Glutamatergic neuron (in vitro differentiated cells): ENCODE data around the gene RNF212. TPM values are rescaled to one million over a fixed set of nuclear protein-coding genes. Genes with fewer than 3 reads are reported as not detected.
"Not testable (repeated sequence)": the region's sequence is repeated elsewhere in the genome, so short reads cannot be mapped to it uniquely, and the experiment has no call there.

Source experiments
- DNase-seq: peaks from one replicate; pipeline ENCODE4 v3.0.0; 2022
- H3K27ac Mint-ChIP-seq: one replicate; pipeline ENCODE4 v1.8.0; 2020; ENCODE audit warnings: mild to moderate bottlenecking, mixed read lengths, inconsistent platforms; ENCODE audit not compliant: unreplicated experiment
- H3K27me3 Mint-ChIP-seq: one replicate; pipeline ENCODE4 v1.8.0; 2020; ENCODE audit warnings: mild to moderate bottlenecking, moderate library complexity, mixed read lengths, inconsistent platforms; ENCODE audit not compliant: unreplicated experiment
- H3K36me3 Mint-ChIP-seq: one replicate; pipeline ENCODE4 v1.8.0; 2020; ENCODE audit warnings: mild to moderate bottlenecking, mixed read lengths, inconsistent platforms; ENCODE audit not compliant: unreplicated experiment
- H3K4me1 Mint-ChIP-seq: one replicate; pipeline ENCODE4 v1.8.0; 2020; ENCODE audit warnings: mild to moderate bottlenecking, low read depth, mixed read lengths, inconsistent platforms; ENCODE audit not compliant: unreplicated experiment
- H3K4me3 Mint-ChIP-seq: one replicate; pipeline ENCODE4 v1.8.0; 2020; ENCODE audit warnings: mild to moderate bottlenecking, mixed read lengths, inconsistent platforms; ENCODE audit not compliant: unreplicated experiment
- H3K9me3 Mint-ChIP-seq: one replicate; pipeline ENCODE4 v1.8.0; 2020; ENCODE audit warnings: mild to moderate bottlenecking, moderate library complexity, mixed read lengths, inconsistent platforms; ENCODE audit not compliant: unreplicated experiment
- total RNA-seq: library from RNA; stranded (reverse); fragmentation: NEBNext Ultra II Directional; extraction: Animal tissue kit (Norgen Biotek cat#: 25700); gene quantifications from one replicate; pipeline ENCODE4 v1.2.1, GENCODE V29; 2021; ENCODE audit not compliant: unreplicated experiment
- TF ChIP-seq, protein P1 (sequence below): fragments of 200-600 bp; sonication (generic); IDR thresholded peaks from one replicate; pipeline ENCODE4 v1.5.0; 2021; ENCODE audit not compliant: partially characterized antibody, unreplicated experiment

RNF212 gene
- total RNA-seq, 1 donor from 2014 or later: 11.1 TPM

DNA sequence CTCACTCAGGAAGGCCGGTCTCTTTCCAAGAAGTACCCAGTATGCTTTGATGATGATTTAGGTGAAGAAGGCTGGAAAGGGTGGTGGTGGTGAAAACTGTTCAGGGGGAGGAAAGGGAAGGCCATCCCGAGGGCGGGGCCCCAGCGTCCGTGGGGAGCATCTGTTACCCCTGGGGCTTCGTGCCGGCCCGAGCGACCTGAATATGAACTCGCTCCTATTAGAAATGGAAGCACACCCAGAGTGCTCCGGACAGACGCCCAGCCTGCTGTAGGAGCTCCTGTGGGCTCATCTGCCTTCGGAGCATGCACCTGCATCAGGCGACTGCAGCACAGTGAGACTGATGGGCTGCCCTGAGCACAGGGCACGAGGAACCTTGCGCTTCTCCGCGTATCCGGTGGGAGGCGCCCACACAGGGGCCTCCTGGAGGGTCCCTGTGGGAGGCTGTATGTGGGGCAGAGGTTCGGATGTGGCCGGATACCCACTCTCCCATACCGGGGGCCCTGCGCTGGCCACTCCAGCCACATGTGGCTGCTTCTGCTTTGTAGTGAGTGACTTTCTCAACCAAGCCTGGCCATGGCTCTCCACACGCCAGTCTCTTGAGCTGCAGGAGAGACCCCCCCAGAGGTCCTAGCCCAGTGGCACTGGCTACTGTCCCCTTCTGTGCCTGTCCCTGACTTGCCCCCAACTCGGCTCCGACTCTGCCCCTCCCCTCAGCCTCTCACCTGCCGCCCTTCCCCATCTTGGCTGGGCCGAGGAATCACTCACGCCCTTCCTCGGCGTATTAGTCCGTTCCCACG, 65.2 kb downstream of the RNF212 start:
- Mint-ChIP-seq H3K4me3 (no peak overlapping the region), H3K27ac (no peak overlapping the region), H3K27me3 (peaks cover 18% of the 10 kb centered on the region), H3K4me1 (no peaks in the 10 kb centered on the region), H3K9me3 (peaks cover 7% of the 10 kb centered on the region), H3K36me3 (peaks cover 9% of the 10 kb centered on the region)
- TF ChIP-seq, protein P1, sequence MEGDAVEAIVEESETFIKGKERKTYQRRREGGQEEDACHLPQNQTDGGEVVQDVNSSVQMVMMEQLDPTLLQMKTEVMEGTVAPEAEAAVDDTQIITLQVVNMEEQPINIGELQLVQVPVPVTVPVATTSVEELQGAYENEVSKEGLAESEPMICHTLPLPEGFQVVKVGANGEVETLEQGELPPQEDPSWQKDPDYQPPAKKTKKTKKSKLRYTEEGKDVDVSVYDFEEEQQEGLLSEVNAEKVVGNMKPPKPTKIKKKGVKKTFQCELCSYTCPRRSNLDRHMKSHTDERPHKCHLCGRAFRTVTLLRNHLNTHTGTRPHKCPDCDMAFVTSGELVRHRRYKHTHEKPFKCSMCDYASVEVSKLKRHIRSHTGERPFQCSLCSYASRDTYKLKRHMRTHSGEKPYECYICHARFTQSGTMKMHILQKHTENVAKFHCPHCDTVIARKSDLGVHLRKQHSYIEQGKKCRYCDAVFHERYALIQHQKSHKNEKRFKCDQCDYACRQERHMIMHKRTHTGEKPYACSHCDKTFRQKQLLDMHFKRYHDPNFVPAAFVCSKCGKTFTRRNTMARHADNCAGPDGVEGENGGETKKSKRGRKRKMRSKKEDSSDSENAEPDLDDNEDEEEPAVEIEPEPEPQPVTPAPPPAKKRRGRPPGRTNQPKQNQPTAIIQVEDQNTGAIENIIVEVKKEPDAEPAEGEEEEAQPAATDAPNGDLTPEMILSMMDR: no peak
- no peak for DNase-seq

DNA sequence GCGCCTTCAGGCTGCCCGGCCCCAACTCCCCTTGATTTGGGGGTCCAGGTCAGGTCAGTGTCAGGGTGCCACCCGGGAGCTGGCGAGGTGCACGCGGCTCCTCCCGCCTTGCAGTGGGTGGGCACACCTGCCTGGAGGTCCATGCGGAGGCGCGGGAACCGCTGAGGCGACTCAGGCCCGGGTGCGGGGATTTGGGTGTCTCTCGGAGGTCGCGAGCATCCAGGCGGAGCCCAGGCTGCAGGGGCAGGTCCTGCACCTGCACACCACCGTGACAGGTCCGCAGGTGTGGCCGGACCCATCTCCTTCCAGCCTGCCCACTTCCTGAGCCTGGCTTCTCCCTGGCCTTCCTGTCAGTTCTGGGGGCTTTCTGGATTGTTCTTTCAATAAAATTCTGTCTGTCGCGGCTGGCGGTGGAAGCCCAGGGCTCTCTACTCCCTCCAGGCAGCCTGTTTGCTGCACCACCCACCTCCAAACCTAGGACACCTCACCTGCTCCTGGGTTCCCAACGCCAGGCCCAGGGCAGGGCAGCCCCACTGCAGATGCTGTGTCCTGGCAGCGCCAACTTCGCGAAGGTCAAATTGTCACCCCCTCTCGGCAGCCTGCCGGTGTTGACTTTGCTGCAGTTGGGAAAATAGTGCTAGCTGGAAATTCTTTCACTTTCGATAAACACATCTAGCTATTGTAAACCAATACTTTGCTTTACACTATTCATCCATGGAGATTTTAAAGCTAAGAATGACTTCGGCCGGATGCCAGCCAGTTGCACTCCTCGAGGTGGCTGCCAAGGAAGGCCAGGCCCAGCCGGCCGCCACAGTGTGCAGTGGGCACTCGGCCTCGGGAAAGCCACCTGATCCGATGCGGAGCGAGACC, 66.0 kb downstream of the RNF212 start:
- Mint-ChIP-seq H3K4me3 (no peak overlapping the region), H3K36me3 (peaks cover 6% of the 10 kb centered on the region), H3K9me3 (peaks cover 8% of the 10 kb centered on the region), H3K4me1 (no peaks in the 10 kb centered on the region), H3K27ac (no peak overlapping the region), H3K27me3 (peaks cover 20% of the 10 kb centered on the region)
- DNase-seq: no peak
- TF ChIP-seq, protein P1: no peak

DNA sequence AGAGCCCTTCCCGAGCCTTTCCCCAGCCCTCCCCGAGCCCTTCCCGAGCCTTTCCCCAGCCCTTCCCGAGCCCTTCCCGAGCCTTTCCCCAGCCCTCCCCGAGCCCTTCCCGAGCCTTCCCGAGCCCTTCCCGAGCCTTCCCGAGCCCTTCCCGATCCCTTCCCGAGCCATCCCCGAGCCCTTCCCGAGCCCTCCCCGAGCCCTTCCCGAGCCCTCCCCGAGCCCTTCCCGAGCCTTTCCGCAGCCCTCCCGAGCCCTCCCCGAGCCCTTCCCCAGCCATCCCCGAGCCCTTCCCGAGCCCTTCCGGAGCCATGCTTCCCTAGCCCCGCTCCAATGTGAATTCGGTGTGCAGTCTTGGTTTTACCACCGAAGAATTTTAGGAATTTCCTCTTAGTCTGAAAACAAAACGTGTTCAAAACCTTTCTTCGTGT, 66.8 kb downstream of the RNF212 start:
- DNase-seq: peak; percentile 28
- Mint-ChIP-seq H3K27me3 (peaks cover 18% of the 10 kb centered on the region), H3K27ac (peak overlapping the region; percentile 59)
- not testable (repeated sequence) for H3K4me1 Mint-ChIP-seq, H3K4me3 Mint-ChIP-seq, H3K9me3 Mint-ChIP-seq, H3K36me3 Mint-ChIP-seq

DNA sequence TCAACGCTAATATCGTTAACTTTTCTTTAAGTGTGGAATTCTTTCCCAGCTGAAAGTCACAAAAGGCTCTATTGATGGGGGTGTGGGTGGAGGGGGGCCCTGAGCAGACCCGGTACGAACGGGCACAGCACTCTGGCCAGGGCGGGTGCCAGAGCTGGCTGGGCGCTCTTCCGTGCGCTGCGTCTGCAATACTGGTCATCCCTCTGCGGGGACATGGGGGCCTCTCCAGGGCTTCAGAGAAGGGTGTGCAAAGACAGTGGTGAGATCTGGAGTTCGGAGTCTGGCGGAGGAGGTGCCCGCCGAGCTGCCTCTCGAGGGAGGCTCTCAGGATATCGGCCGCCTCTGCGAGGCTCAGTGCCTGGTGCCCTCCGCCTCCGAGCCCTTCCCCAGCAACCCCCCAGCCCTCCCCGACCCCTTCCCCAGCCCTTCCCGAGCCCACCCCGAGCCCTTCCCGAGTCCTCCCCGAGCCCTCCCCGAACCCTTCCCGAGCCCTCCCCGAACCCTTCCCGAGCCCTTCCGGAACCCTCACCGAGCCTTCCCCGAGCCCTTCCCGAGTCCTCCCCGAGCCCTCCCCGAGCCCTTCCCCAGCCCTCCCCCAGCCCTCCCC, 67.7 kb downstream of the RNF212 start:
- DNase-seq: no peak
- H3K4me3 Mint-ChIP-seq: no peak overlapping the region
- peaks cover 5% of the 10 kb centered on the region for H3K9me3 Mint-ChIP-seq
- TF ChIP-seq, protein P1: no peak
- no peaks in the 10 kb centered on the region for H3K36me3 Mint-ChIP-seq
- no peaks in the 10 kb centered on the region for H3K4me1 Mint-ChIP-seq
- peaks cover 18% of the 10 kb centered on the region for H3K27me3 Mint-ChIP-seq
- no peak overlapping the region for H3K27ac Mint-ChIP-seq

DNA sequence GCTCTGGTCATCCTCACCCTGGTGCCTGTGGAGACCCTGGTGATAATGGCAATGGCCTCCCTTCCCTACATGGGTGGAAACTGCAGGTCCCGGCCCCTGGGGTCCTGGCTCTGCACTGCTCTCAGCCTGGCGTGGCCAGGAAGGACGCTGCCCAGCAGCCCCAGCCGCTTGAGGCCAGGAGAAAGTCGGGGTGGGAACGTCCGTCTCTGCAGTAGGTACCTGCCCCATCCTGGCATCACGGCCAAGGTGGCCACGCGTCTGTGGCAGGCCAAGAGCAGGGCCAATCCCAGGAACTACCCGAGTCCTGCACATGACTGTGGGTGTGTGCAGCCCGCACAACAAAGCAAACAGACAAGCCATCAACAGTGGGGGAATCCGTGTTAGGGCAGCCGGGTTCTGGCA, 68.2 kb downstream of the RNF212 start:
- H3K9me3 Mint-ChIP-seq: peaks cover 5% of the 10 kb centered on the region
- no peak overlapping the region for H3K4me3 Mint-ChIP-seq
- H3K36me3 Mint-ChIP-seq: no peaks in the 10 kb centered on the region
- no peak overlapping the region for H3K27ac Mint-ChIP-seq
- TF ChIP-seq, protein P1: no peak
- peaks cover 18% of the 10 kb centered on the region for H3K27me3 Mint-ChIP-seq
- DNase-seq: no peak
- H3K4me1 Mint-ChIP-seq: no peaks in the 10 kb centered on the region
